GM12801 (cell line): Measurements from ENCODE around the gene DIRAS1.

ENCODE experiments used
- TF ChIP-seq, protein P1 (sequence below): IDR thresholded peaks from one replicate; pipeline ENCODE4 v1.5.1; 2011; ENCODE audit warnings: control low read depth; ENCODE audit not compliant: insufficient read length; ENCODE audit errors: extremely low read depth

The DIRAS1 gene

GRCh38 chr19:2736550-2737190 lies 15.5 kb upstream of the DIRAS1 start:
- TF ChIP-seq, protein P1, sequence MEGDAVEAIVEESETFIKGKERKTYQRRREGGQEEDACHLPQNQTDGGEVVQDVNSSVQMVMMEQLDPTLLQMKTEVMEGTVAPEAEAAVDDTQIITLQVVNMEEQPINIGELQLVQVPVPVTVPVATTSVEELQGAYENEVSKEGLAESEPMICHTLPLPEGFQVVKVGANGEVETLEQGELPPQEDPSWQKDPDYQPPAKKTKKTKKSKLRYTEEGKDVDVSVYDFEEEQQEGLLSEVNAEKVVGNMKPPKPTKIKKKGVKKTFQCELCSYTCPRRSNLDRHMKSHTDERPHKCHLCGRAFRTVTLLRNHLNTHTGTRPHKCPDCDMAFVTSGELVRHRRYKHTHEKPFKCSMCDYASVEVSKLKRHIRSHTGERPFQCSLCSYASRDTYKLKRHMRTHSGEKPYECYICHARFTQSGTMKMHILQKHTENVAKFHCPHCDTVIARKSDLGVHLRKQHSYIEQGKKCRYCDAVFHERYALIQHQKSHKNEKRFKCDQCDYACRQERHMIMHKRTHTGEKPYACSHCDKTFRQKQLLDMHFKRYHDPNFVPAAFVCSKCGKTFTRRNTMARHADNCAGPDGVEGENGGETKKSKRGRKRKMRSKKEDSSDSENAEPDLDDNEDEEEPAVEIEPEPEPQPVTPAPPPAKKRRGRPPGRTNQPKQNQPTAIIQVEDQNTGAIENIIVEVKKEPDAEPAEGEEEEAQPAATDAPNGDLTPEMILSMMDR: no peak

DNA sequence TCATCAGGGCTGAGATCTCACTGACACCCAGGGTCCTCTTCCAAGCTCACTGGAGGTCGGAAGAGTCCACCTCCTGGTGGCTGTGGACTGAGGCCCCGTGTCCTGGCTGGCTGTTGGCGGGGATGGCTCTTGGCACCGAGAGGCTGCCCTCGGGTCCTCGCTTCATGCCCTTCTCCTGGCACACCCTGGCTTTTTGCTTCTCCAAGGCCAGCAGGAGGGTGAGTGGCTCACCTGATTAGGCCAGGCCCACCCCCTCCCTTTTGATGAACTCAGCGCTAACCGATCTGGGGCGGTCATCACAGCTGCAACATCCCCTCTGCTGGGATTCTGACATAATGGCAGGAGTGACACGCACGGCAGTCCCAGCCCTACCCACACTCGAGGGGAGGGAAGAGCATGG lies 14.2 kb upstream of the DIRAS1 start:
- TF ChIP-seq, protein P1: no peak

GRCh38 chr19:2734589-2735288 lies 13.6 kb upstream of the DIRAS1 start:
- TF ChIP-seq, protein P1: no peak

DNA sequence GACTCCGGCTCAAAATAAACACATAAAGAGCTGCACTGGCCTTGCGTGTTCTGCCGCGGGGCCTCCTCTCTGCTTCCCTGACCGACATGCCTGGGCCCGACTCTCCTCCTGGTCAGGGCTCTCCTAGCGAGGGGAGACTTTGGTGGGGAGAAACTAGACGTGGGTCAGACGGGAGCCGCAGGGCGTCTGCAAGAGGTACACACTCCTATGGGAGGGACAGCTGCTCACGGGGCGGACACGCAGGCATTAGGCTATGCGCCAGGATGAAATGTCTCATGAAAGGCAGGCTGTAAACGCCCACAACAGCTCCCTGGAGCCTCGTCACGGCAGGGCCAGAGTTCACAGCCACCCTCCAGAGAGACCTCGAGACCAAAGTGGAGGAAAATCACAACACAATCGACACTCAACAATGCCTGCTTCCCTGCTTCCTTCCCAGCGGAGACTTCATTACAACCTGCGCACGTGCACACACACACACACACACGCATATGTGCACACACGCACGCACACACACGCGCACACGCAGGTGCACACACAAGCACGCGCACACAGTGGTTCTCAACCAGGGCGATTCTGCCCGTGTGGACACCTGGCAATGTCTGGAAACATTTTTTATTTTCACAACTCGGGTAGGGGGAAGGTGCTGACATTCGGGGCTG lies 12.9 kb upstream of the DIRAS1 start:
- TF ChIP-seq, protein P1: no peak

DNA sequence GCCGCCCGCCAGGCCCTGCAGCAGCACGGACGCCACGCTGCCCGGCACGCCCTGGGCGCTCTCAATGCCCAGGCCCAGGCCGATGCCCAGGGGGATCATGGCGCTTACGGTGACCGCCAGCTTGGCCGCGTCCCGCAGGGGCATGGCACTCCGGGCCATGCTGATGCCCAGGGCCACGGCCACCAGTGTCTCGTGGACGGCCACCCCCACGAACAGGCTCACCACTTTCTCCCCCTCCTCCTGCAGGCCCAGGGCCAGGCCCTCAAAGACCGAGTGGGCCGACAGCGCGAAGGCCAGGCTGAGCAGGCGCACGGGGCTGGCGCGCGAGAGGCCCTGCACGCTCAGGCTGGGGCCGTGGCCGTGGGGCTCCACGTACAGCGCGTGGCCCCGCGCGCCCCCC lies 11.7 kb upstream of the DIRAS1 start:
- TF ChIP-seq, protein P1: no peak

DNA sequence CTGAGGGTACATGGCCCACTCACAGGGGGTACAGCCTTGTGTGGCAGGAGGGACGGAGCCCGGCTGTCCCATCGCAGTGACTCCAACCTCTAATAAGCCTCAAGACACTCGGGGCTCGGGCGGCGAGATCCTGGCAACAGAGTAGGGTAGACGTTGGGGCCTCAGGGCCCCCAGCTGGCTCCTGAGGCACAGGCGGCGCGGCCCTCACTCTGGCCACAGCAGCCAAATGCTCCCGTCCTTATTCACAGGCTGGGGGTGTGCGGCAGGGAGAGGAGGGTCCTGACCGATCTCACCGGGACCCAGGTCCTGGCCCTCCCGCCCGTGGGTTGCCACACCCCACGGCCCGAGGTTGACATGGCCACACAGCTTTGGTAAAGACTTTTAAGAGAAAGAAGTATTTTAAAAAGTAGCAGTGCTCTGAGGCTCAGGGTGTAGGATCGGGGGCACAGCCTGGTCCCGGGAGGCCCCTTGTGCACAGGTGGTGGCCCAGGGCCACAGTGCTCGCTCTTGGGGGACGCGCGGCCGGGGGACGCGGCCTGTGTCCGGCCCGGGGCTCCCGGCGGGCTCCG lies 11.1 kb upstream of the DIRAS1 start:
- TF ChIP-seq, protein P1: no peak

DNA sequence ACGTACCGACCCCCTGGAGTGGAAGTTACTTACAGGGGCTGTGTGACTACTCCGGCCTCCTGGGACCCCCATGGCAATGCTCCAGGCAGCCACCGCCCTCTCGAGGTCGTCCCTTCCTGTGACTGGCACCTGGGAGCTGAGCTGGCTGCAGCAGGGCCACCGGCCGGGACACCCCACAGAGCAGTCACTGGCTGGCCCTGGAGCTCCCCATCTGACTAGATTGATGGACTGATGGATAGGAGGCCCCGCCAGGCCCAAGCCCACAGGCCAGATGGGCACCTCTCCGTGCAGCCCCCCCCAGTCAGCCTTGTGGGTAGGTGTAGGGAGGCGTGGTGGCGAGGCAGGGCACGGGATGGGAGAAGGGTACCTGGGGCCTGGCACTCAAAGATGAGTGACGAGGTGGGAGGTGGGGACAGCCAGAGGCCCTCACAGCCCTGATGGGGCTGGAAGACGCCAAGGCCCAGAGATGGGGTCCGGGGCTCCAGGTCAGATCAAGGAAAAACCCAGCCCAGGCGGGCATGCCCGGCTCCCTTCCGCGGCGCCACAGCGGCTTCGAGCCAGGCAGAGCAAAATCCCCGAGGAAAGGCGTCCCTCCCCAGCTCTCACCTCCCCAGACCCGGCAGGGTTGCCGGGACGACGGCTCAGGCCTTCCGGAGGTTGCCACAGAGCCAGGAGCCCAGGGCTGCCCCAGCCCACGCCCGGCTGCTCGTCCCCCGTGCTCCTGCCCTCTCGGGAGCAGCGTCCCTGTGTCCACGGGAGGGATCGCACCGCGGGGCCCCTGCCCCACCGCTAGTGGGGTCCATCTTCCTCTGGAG lies 10.2 kb upstream of the DIRAS1 start:
- TF ChIP-seq, protein P1: no peak
